Naive thymus-derived CD4-positive, alpha-beta T cell (primary cell): ENCODE results near the gene EDN3. TPM values are rescaled to one million over a fixed set of nuclear protein-coding genes. Genes with fewer than 3 reads are reported as not detected.
A peak's percentile ranks its signal among the peaks of the same experiment; 100 is the strongest.

Experiments
- ATAC-seq: fragments of 150-1000 bp; cut with Tn5 transposase; 2 replicates; pipeline ENCODE4 v1.10.0; 2021; ENCODE audit warnings: mild to moderate bottlenecking, moderate library complexity
- CTCF ChIA-PET: fragments of 350-600 bp; sonication (Branson Sonifier 250); formaldehyde crosslinking; loops from one replicate; lab custom pipeline; 2021; ENCODE audit warnings: antibody characterized with exemption; lab: Charles Lee
- POLR2A ChIA-PET: fragments of 350-600 bp; sonication (Branson Sonifier 250); formaldehyde crosslinking; loops from one replicate; lab custom pipeline; 2021; ENCODE audit warnings: antibody characterized with exemption, inconsistent platforms; lab: Charles Lee
- DNase-seq, 9 donors: peaks; one replicate each; pipeline versions ENCODE4 v3.0.0 to v3.0.0-alpha.2; 2020 to 2022; ENCODE audit warnings: mixed read lengths in 1 of 9
- H3K27ac ChIP-seq: one replicate; pipeline ENCODE4 v1.7.0; 2013; ENCODE audit warnings: mild to moderate bottlenecking, low read depth, low read length, moderate library complexity
- H3K27me3 ChIP-seq, 2 donors: one replicate each; pipeline ENCODE4 v1.7.0; 2013; ENCODE audit warnings: low read length in 2 of 2, mild to moderate bottlenecking in 2 of 2, moderate library complexity in 2 of 2; ENCODE audit not compliant: control insufficient read depth in 2 of 2, insufficient read depth in 2 of 2
- H3K36me3 ChIP-seq, 3 experiments: 1 replicate in 2 of 3; 2 replicates in 1 of 3; pipeline ENCODE4 v1.7.0; 2013; ENCODE audit warnings: low read length in 3 of 3, mild to moderate bottlenecking in 3 of 3, moderate library complexity in 1 of 3; ENCODE audit not compliant: insufficient read depth in 3 of 3, control insufficient read depth in 2 of 3
- H3K4me1 ChIP-seq, 2 donors: one replicate each; pipeline ENCODE4 v1.7.0; 2013; ENCODE audit warnings: low read length in 2 of 2, mild to moderate bottlenecking in 2 of 2, moderate library complexity in 1 of 2; ENCODE audit not compliant: control insufficient read depth in 2 of 2, insufficient read depth in 2 of 2
- H3K4me3 ChIP-seq: 2 replicates; pipeline ENCODE4 v1.7.0; 2013; ENCODE audit warnings: mild to moderate bottlenecking, low read length
- H3K9me3 ChIP-seq, 3 experiments: 1 replicate in 2 of 3; 2 replicates in 1 of 3; pipeline ENCODE4 v1.7.0; 2013; ENCODE audit warnings: low read length in 3 of 3; ENCODE audit not compliant: control insufficient read depth in 2 of 3
- H3K27ac Mint-ChIP-seq, 9 donors: one replicate each; pipeline ENCODE4 v1.8.0; 2020 to 2022; ENCODE audit warnings: mixed read lengths in 9 of 9, mild to moderate bottlenecking in 8 of 9, moderate library complexity in 5 of 9, inconsistent platforms in 2 of 9
- H3K27me3 Mint-ChIP-seq, 5 donors: one replicate each; pipeline ENCODE4 v1.8.0; 2021 to 2022; ENCODE audit warnings: mixed read lengths in 5 of 5, mild to moderate bottlenecking in 1 of 5
- H3K36me3 Mint-ChIP-seq, 5 donors: one replicate each; pipeline ENCODE4 v1.8.0; 2020 to 2022; ENCODE audit warnings: mixed read lengths in 5 of 5, mild to moderate bottlenecking in 3 of 5, inconsistent platforms in 1 of 5
- H3K4me1 Mint-ChIP-seq, 7 donors: one replicate each; pipeline ENCODE4 v1.8.0; 2020 to 2022; ENCODE audit warnings: mixed read lengths in 7 of 7, mild to moderate bottlenecking in 3 of 7, inconsistent platforms in 1 of 7
- H3K4me3 Mint-ChIP-seq, 10 donors: one replicate each; pipeline ENCODE4 v1.8.0; 2020 to 2022; ENCODE audit warnings: mild to moderate bottlenecking in 10 of 10, mixed read lengths in 10 of 10, moderate library complexity in 6 of 10, inconsistent platforms in 2 of 10
- H3K9me3 Mint-ChIP-seq, 11 donors: one replicate each; pipeline ENCODE4 v1.8.0; 2020 to 2022; ENCODE audit warnings: mixed read lengths in 11 of 11, mild to moderate bottlenecking in 4 of 11, inconsistent platforms in 1 of 11, moderate library complexity in 1 of 11
- intact Hi-C, 2 donors: fragments of 100-400 bp; cut with micrococcal nuclease; formaldehyde crosslinking; loops; one replicate each; pipeline ENCODE4 v1.15.1; 2023
- polyA plus RNA-seq, 2 donors: library from polyadenylated mRNA; unstranded; fragments of 300-500 nt; fragmentation: Illumina TruSeq; gene quantifications; one replicate each; pipeline ENCODE4 v1.2.3, GENCODE V29; 2021
- total RNA-seq, 6 experiments: library from RNA in 5 of 6; stranded (reverse) in 5 of 6; gene quantifications; 1 replicate in 5 of 6; 2 replicates in 1 of 6; pipeline ENCODE4 v1.2.3 and lab custom pipeline; 2021 to 2026

The EDN3 gene
- total and polyA plus RNA-seq, 7 experiments from 2014 or later, result 0.13 to 0.56 (median 0.40) TPM; not detected in 3

GRCh38 chr20:59301343-59302007 is 1.1 kb downstream of the EDN3 start:
- ATAC-seq (no peak), DNase-seq (no peak)
- no peaks in the 10 kb centered on the region for H3K36me3 ChIP-seq
- H3K27ac Mint-ChIP-seq, result no peak overlapping the region
- H3K27me3 Mint-ChIP-seq, result peaks cover 23 to 72% (median 41%) of the 10 kb centered on the region in 5 donors
- H3K36me3 Mint-ChIP-seq, result peaks cover 0 to 3% (median 0%) of the 10 kb centered on the region in 5 donors
- peaks cover 0 to 7% (median 4%) of the 10 kb centered on the region in 7 donors for H3K4me1 Mint-ChIP-seq
- H3K9me3 ChIP-seq, result no peaks in the 10 kb centered on the region
- H3K4me1 ChIP-seq, result no peaks in the 10 kb centered on the region
- intact Hi-C loops, result no loop called here
- H3K4me3 Mint-ChIP-seq, result peak overlapping the region in 2 of 10 donors; percentile 8 to 60
- CTCF ChIA-PET, result no interaction called here
- peaks cover 0 to 3% of the 10 kb centered on the region in 2 donors for H3K27me3 ChIP-seq
- no peak overlapping the region for H3K27ac ChIP-seq
- POLR2A ChIA-PET, result no interaction called here
- no peaks in the 10 kb centered on the region for H3K9me3 Mint-ChIP-seq
- H3K4me3 ChIP-seq, result no peak overlapping the region

GRCh38 chr20:59305908-59306655 is 5.7 kb downstream of the EDN3 start:
- Histone ChIP-seq H3K4me3 (no peak overlapping the region), H3K36me3 (no peaks in the 10 kb centered on the region), H3K4me1 (no peaks in the 10 kb centered on the region), H3K27me3 (peaks cover 0 to 3% of the 10 kb centered on the region in 2 donors), H3K27ac (no peak overlapping the region), H3K9me3 (no peaks in the 10 kb centered on the region)
- ChIA-PET CTCF (no interaction called here), POLR2A (no interaction called here)
- ATAC-seq, result no peak
- H3K9me3 Mint-ChIP-seq, result no peaks in the 10 kb centered on the region
- H3K4me1 Mint-ChIP-seq, result peaks cover 0 to 9% (median 4%) of the 10 kb centered on the region in 7 donors
- no peak for DNase-seq
- H3K4me3 Mint-ChIP-seq, result no peak overlapping the region
- peaks cover 3 to 43% (median 16%) of the 10 kb centered on the region in 5 donors for H3K27me3 Mint-ChIP-seq
- H3K27ac Mint-ChIP-seq, result no peak overlapping the region
- no peaks in the 10 kb centered on the region for H3K36me3 Mint-ChIP-seq
- intact Hi-C loops, result no loop called here

GRCh38 chr20:59307270-59307669 is 6.9 kb downstream of the EDN3 start:
- Histone ChIP-seq H3K27me3 (no peaks in the 10 kb centered on the region), H3K27ac (no peak overlapping the region), H3K4me3 (no peak overlapping the region), H3K4me1 (no peaks in the 10 kb centered on the region), H3K36me3 (no peaks in the 10 kb centered on the region), H3K9me3 (no peaks in the 10 kb centered on the region)
- Mint-ChIP-seq H3K4me3 (no peak overlapping the region), H3K36me3 (no peaks in the 10 kb centered on the region), H3K27me3 (peaks cover 1 to 31% (median 14%) of the 10 kb centered on the region in 5 donors), H3K9me3 (no peaks in the 10 kb centered on the region), H3K4me1 (peaks cover 0 to 9% (median 4%) of the 10 kb centered on the region in 7 donors), H3K27ac (peak overlapping the region in 1 of 9 donors; percentile 46)
- ATAC-seq (no peak), DNase-seq (no peak)
- CTCF ChIA-PET, result no interaction called here
- POLR2A ChIA-PET, result no interaction called here
- intact Hi-C loops, result no loop called here

- no peak for ATAC-seq
- peaks cover 0 to 17% (median 2%) of the 10 kb centered on the region in 5 donors for H3K27me3 Mint-ChIP-seq
These were observed 8.2 kb downstream of the EDN3 start for GRCh38 chr20:59308493-59309201.

GRCh38 chr20:59309218-59309617 is 8.8 kb downstream of the EDN3 start:
- ChIA-PET POLR2A (no interaction called here), CTCF (no interaction called here)
- no peak overlapping the region for H3K27ac Mint-ChIP-seq

More at GRCh38 chr20:59308493-59309201, 8.2 kb downstream of the EDN3 start:
- no peak overlapping the region for H3K4me3 ChIP-seq
- Mint-ChIP-seq H3K27ac (no peak overlapping the region), H3K4me1 (peaks cover 0 to 5% (median 0%) of the 10 kb centered on the region in 7 donors), H3K36me3 (no peaks in the 10 kb centered on the region), H3K9me3 (no peaks in the 10 kb centered on the region), H3K4me3 (no peak overlapping the region)
- ChIA-PET CTCF (no interaction called here), POLR2A (no interaction called here)
- no peaks in the 10 kb centered on the region for H3K36me3 ChIP-seq
- no peaks in the 10 kb centered on the region for H3K4me1 ChIP-seq
- no peaks in the 10 kb centered on the region for H3K27me3 ChIP-seq
- intact Hi-C loops, result no loop called here
- no peak for DNase-seq
- H3K27ac ChIP-seq, result no peak overlapping the region
- H3K9me3 ChIP-seq, result no peaks in the 10 kb centered on the region

GRCh38 chr20:59314997-59315396 is 14.6 kb downstream of the EDN3 start:
- no peak for ATAC-seq
- Histone ChIP-seq H3K9me3 (no peaks in the 10 kb centered on the region), H3K27ac (no peak overlapping the region), H3K4me3 (no peak overlapping the region), H3K27me3 (no peaks in the 10 kb centered on the region), H3K4me1 (no peaks in the 10 kb centered on the region), H3K36me3 (no peaks in the 10 kb centered on the region)
- H3K27me3 Mint-ChIP-seq, result peaks cover 0 to 5% (median 0%) of the 10 kb centered on the region in 5 donors
- intact Hi-C loops, result no loop called here
- H3K4me3 Mint-ChIP-seq, result no peak overlapping the region
- POLR2A ChIA-PET, result no interaction called here
- H3K27ac Mint-ChIP-seq, result no peak overlapping the region
- CTCF ChIA-PET, result no interaction called here
- H3K9me3 Mint-ChIP-seq, result peaks cover 0 to 4% (median 0%) of the 10 kb centered on the region in 11 donors
- no peaks in the 10 kb centered on the region for H3K4me1 Mint-ChIP-seq
- no peaks in the 10 kb centered on the region for H3K36me3 Mint-ChIP-seq
- no peak for DNase-seq

More at GRCh38 chr20:59309218-59309617, 8.8 kb downstream of the EDN3 start:
- intact Hi-C loops, result no loop called here
- Histone ChIP-seq H3K4me1 (no peaks in the 10 kb centered on the region), H3K27me3 (no peaks in the 10 kb centered on the region), H3K27ac (no peak overlapping the region), H3K36me3 (no peaks in the 10 kb centered on the region), H3K9me3 (no peaks in the 10 kb centered on the region), H3K4me3 (no peak overlapping the region)
- H3K36me3 Mint-ChIP-seq, result no peaks in the 10 kb centered on the region
- H3K9me3 Mint-ChIP-seq, result no peaks in the 10 kb centered on the region
- peaks cover 0 to 14% (median 0%) of the 10 kb centered on the region in 5 donors for H3K27me3 Mint-ChIP-seq
- DNase-seq (no peak), ATAC-seq (no peak)
- no peak overlapping the region for H3K4me3 Mint-ChIP-seq
- peaks cover 0 to 5% (median 0%) of the 10 kb centered on the region in 7 donors for H3K4me1 Mint-ChIP-seq
